Measurements from ENCODE around the gene SDCCAG8. TPM values are rescaled to one million over a fixed set of nuclear protein-coding genes. Genes with fewer than 3 reads are reported as not detected.
"Not testable (repeated sequence)": the region's sequence is repeated elsewhere in the genome, so short reads cannot be mapped to it uniquely, and the experiment has no call there.

Gene SDCCAG8
- total and polyA plus RNA-seq, 2 experiments from 2014 or later = 28.3 to 39.3 TPM

DNA sequence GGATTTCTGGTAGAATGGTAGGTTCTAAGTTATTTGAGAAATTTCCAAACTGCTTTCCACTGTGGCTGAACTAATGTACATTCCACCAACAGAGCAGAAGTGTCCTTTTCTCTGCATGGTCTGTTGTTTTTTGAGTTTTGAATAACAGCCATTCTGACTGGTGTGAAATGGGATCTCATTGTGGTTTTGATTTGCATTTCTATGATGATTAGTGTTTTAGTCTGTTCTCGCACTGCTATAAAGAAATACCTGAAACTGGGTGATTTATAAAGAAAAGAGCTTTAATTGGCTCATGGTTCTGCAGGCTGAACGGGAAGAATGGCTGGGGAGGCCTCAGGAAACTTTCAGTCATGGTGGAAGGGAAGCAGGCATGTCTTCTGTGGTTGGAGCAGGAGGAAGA is 80.3 kb downstream of the SDCCAG8 start:
- no peaks in the 10 kb centered on the region for H3K9me3 ChIP-seq (ENCODE audit: low read depth)
- no peaks in the 10 kb centered on the region for H3K4me1 ChIP-seq (ENCODE audit: insufficient read depth)
- H3K27me3 ChIP-seq = no peaks in the 10 kb centered on the region
- no peaks in the 10 kb centered on the region for H3K36me3 ChIP-seq (replicated peaks; ENCODE audit: insufficient read depth, low read depth)
- DNase-seq (ENCODE audit: low spot score) = no peak
- TF ChIP-seq EZH2 (IDR thresholded peaks at IDR 0.05; ENCODE audit: borderline replicate concordance) (no peak), EZH2phosphoT487 (IDR thresholded peaks at IDR 0.05; ENCODE audit: low read depth, severe bottlenecking, unreplicated experiment) (no peak), CTCF (IDR thresholded peaks at IDR 0.05; ENCODE audit: poor library complexity) (no peak)
- WGBS (ENCODE audit: low lambda C conversion rate, missing lambda C conversion rate) = 93% methylated on average over 2 of the region's 2 CpGs
- H3K4me2 ChIP-seq = no peak overlapping the region
- H2AFZ ChIP-seq = no peak overlapping the region
- H3K4me3 ChIP-seq = no peak overlapping the region
- no peak overlapping the region for H3K27ac ChIP-seq
- H4K20me1 ChIP-seq (ENCODE audit: insufficient read depth, poor library complexity, severe bottlenecking) = no peaks in the 10 kb centered on the region
- no peaks in the 10 kb centered on the region for H3K9me2 ChIP-seq (replicated peaks; ENCODE audit: insufficient read depth)
- H3K79me2 ChIP-seq = no peaks in the 10 kb centered on the region

- not testable (repeated sequence) for H3K9me2 ChIP-seq (replicated peaks; ENCODE audit: insufficient read depth); H3K4me1 ChIP-seq (ENCODE audit: insufficient read depth); H3K9me3 ChIP-seq (ENCODE audit: low read depth); H3K27ac ChIP-seq; H2AFZ ChIP-seq; H3K79me2 ChIP-seq; H4K20me1 ChIP-seq (ENCODE audit: insufficient read depth, poor library complexity, severe bottlenecking); DNase-seq (ENCODE audit: low spot score); H3K4me2 ChIP-seq; H3K27me3 ChIP-seq; H3K36me3 ChIP-seq (replicated peaks; ENCODE audit: insufficient read depth, low read depth); H3K4me3 ChIP-seq
- 91% methylated on average over 4 of the region's 4 CpGs for WGBS (ENCODE audit: low lambda C conversion rate, missing lambda C conversion rate)
Measured at GRCh38 chr1:243338848-243339247, 83.0 kb downstream of the SDCCAG8 start.

- no peak for DNase-seq (ENCODE audit: low spot score)
- Histone ChIP-seq H3K4me1 (ENCODE audit: insufficient read depth) (peaks cover 3% of the 10 kb centered on the region), H4K20me1 (ENCODE audit: insufficient read depth, poor library complexity, severe bottlenecking) (no peaks in the 10 kb centered on the region), H3K4me3 (no peak overlapping the region), H3K36me3 (replicated peaks; ENCODE audit: insufficient read depth, low read depth) (no peaks in the 10 kb centered on the region), H2AFZ (no peak overlapping the region), H3K9me3 (ENCODE audit: low read depth) (no peaks in the 10 kb centered on the region), H3K4me2 (no peak overlapping the region), H3K9me2 (replicated peaks; ENCODE audit: insufficient read depth) (no peaks in the 10 kb centered on the region), H3K27ac (no peak overlapping the region), H3K79me2 (no peaks in the 10 kb centered on the region), H3K27me3 (no peaks in the 10 kb centered on the region)
- TF ChIP-seq EZH2 (IDR thresholded peaks at IDR 0.05; ENCODE audit: borderline replicate concordance) = no peak
- no peak for TF ChIP-seq CTCF (IDR thresholded peaks at IDR 0.05; ENCODE audit: poor library complexity)
- TF ChIP-seq EZH2phosphoT487 (IDR thresholded peaks at IDR 0.05; ENCODE audit: low read depth, severe bottlenecking, unreplicated experiment) = no peak
- 55% methylated on average over 2 of the region's 2 CpGs for WGBS (ENCODE audit: low lambda C conversion rate, missing lambda C conversion rate)
Measured at GRCh38 chr1:243341074-243341473, 85.2 kb downstream of the SDCCAG8 start.

DNA sequence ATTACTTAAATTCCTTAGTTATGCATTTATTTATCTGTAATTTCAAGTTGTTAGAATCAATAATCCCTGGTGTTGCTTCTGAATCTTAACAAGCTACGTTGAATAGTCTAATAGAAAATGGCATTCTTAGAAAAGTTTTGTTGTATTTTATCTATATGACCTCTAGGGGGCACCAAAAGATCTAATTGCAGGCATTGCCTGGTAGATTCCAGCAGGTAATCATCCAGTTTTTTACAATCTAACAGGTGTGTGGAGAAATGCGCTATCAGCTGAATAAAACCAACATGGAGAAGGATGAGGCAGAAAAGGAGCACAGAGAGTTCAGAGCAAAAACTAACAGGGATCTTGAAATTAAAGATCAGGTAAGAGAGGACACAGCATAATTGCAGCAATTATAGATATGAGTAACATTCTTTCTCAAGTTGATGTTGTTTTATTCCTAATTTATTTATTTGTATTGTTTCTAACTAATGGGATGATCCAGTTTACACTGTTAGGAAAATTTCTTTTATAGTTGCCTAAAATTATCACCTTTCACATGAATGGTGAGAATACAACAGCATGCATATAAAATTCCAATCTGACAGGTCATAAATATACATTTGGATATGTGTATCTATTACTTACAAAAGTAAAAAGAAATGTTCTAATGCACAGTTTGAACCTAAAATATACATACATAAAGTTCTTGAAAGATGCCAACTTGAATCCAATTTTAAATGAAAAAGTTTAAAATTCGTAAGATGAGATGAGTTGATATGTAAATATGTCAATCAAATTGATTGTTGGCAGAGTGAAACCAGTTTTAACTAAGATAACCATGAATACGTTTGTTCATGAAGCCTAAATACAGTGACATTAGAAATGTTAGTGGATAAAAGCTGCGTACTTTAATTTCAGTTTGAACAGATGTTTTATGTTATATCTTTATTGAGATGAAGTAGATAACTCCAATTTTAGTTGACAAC is 88.4 kb downstream of the SDCCAG8 start:
- H3K27ac ChIP-seq = no peak overlapping the region
- no peaks in the 10 kb centered on the region for H3K9me3 ChIP-seq (ENCODE audit: low read depth)
- no peaks in the 10 kb centered on the region for H3K27me3 ChIP-seq
- peaks cover 3% of the 10 kb centered on the region for H3K4me1 ChIP-seq (ENCODE audit: insufficient read depth)
- no peak overlapping the region for H3K4me3 ChIP-seq
- H3K9me2 ChIP-seq (replicated peaks; ENCODE audit: insufficient read depth) = no peaks in the 10 kb centered on the region
- no peak overlapping the region for H2AFZ ChIP-seq
- DNase-seq (ENCODE audit: low spot score) = peak; percentile 84
- WGBS (ENCODE audit: low lambda C conversion rate, missing lambda C conversion rate) = 62% methylated on average over 5 of the region's 5 CpGs
- H4K20me1 ChIP-seq (ENCODE audit: insufficient read depth, poor library complexity, severe bottlenecking) = no peaks in the 10 kb centered on the region
- H3K4me2 ChIP-seq = no peak overlapping the region
- peak; percentile 80 for TF ChIP-seq CTCF (IDR thresholded peaks at IDR 0.05; ENCODE audit: poor library complexity)
- no peak for TF ChIP-seq EZH2phosphoT487 (IDR thresholded peaks at IDR 0.05; ENCODE audit: low read depth, severe bottlenecking, unreplicated experiment)
- H3K79me2 ChIP-seq = no peaks in the 10 kb centered on the region
- H3K36me3 ChIP-seq (replicated peaks; ENCODE audit: insufficient read depth, low read depth) = no peaks in the 10 kb centered on the region
